Superior temporal gyrus (tissue), 1 donor: ENCODE measurements around the gene FAM136A.
"Not testable (repeated sequence)": the region's sequence is repeated elsewhere in the genome, so short reads cannot be mapped to it uniquely, and the experiment has no call there.

Experiments used
- DNase-seq: peaks from one replicate; pipeline ENCODE4 v3.0.0-alpha.2; 2016; ENCODE audit errors: extremely low spot score

Gene FAM136A

DNA sequence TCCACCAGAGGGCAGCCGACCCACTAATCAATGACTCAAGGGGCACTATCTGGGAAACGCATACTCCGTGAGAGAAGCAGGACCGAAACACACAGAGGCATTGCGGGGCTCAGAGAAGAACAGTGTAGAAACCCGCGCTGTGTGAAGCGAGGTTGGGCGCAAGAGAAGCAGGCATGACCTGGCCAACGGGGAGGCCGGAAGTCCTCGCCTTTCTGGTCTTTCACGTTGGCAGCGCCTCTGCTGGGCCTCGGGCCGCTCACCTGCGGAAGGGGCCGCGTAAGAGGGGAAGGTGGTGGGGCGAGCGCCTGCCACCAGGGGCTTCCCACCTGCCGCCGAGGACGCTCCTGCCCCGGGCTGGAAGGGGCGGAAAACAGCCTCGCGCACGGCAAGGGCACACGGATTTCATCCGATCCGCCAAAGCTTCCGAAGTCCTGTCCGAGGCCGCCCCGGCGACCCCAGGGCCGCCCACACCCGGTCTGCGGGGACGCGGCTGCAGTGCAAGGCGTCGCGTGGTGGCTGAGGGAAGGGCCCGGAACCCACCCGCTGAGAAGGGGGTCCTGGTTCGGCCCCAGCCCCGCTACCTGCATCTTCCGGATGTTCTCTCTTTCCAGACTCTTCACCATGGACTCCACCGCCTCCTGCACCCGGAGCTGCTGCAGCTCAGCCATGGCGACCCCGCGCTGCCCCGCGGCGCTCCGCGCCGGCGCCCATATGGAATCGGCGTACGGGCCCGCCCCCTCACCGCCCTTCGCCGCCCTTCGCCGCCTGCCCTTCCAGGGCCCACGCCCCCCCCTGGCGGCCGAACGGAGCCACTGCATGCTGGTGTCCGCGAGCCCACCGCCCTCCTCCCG is at the start of gene FAM136A:
Gene FAM136A (minus strand): TSS at position 724 of the 851 bp plus-strand sequence. CDS start 56 bp downstream, at position 668.
- DNase-seq, result peak; percentile 73

- DNase-seq, result no peak
Measured at GRCh38 chr2:70349921-70350685, 48.2 kb upstream of the FAM136A start.

DNA sequence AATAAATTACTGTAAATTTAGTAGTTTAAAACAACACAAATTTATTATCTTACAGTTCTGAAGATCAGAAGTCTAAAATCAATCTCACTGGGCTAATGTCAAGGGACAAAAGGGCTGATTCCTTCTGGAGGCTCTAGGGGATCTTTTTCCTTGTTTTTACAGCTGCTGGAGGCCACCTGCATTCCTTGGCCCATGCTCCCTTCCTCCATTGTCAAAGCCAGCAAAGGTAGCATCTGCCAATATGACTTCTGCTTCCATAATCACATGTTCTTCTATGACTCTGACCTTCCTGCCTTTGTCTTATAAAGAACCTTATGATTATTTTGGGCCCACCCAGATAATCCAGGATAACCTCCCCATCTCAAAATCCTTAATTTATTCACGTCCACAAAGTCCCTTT is 46.0 kb upstream of the FAM136A start:
- no peak for DNase-seq

DNA sequence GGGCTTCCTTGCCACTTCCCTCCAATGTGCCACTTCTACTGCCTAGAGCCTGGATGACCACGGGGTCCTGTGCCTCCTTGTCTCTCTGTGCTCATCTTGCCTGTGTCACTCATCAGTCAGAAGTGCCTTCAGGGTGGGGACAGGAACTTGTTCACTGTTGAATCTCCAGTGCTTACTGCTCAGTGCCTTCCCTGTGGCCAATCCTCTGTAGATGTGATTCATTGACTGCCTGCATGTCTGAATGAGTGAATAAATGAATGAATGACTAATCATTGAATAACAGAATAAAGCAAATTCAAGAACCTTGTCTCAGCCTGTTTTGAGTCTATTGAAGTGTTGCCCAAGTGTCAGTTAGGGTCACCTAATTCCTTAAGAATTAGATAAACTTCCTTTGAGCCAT is 42.3 kb upstream of the FAM136A start:
- no peak for DNase-seq

DNA sequence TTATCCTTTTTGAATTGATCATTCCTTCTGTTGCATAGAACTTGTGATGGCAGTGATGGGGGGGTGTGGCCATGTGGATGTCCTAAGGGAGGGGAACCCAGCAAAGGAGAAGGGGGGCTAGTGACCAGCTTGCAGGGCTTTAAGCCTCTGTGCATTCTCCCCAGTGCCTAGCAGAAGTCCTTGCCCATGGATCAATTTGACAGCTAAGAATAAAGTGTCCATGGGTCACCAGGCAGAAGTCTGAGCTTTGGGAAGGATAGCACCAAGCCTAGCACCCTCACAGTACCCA is 39.6 kb upstream of the FAM136A start:
- no peak for DNase-seq

GRCh38 chr2:70340761-70341476 is 39.1 kb upstream of the FAM136A start:
- peak; percentile 82 for DNase-seq

- no peak for DNase-seq
Measured at GRCh38 chr2:70340075-70340474, 38.2 kb upstream of the FAM136A start.

DNA sequence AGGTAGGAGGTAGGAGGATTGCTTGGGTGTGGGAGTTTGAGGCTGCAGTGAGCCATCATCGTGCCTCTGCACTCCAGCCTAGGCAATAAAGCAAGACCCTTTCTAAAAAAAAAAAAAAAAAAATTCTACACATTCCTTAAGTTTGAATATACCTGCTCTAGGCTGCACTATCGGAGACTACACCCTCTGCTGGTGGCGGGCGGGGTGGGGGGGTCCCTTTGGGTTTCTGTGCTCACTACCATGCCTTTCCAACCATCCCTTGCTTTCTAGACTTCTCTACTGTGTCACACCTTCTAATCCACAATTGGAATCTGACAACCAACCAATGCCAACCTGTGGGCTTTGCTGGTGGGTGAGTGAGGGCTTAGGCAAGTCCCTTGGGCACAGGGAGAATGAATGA is 34.7 kb upstream of the FAM136A start:
- DNase-seq, result no peak

GRCh38 chr2:70331012-70331411 is 29.1 kb upstream of the FAM136A start:
- no peak for DNase-seq

- DNase-seq, result no peak
Measured at GRCh38 chr2:70330476-70330875, 28.6 kb upstream of the FAM136A start.

DNA sequence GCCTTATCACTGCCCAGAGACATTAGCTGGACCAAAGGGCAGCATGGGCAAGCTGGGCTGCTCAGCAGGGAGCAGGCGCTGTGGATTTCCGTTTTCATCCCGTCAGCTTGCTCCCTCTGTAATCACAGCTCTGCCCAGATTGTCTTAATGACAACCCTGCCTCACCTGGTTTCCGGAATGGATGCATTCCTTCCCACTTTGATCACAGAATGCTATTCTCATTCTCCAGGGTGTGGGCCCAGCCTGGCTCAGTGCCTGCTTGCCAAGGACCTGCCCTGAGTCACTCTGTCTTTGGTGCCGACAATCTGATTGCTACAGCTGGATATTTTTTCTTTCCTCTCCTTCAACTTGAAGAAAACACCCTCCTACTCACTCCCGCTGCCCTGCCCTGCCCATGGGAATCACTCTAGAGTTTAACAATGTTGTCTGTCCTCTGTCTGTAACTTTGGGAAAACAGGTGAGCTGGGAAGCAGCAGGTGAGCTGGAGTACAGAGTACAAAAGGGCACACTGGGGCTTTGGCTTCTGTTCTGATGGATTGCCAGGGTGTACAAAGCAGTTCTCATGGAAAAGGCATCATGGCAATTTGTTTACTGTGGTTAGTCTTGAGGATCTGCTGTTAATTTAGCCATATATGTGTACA is 27.2 kb upstream of the FAM136A start:
- DNase-seq, result no peak

DNA sequence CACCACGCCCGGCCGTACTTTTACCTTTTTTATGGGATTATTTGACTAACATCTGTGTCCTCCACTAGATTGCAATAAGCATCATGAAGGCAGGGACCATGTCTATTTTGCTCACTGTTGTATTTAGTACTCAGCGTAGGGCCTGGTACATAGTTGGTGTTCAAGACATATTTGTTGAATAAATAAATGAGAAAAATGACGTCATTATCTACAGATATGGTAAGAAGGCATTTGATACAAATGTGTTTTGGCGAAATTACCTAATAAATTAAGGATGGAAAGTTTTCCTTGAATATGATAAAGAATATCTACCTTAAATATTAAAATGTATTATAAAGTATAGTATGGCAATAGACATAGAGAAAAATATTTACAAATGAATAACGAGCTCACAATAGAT is 24.0 kb upstream of the FAM136A start:
- DNase-seq, result no peak

GRCh38 chr2:70322518-70322917 is 20.7 kb upstream of the FAM136A start:
- no peak for DNase-seq

DNA sequence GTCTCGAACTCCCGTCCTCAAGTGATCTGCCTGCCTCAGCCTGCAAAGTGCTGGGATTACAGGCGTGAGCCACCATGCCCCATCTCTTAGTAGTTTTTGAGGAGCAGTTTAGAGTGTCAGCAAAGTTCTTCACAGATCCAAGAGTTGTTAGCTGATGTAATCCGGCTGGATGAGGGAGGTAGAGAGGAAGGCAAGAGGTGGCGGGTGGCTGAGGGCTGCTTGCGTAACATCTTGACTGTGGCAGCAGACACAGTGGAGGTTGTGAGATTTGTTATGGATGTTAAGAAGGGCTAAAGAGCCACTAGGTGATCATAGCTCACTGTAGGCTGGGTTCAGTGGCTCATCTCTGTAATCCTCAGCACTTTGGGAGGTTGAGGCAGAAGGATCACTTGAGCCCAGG is 19.5 kb upstream of the FAM136A start:
- DNase-seq, result no peak

DNA sequence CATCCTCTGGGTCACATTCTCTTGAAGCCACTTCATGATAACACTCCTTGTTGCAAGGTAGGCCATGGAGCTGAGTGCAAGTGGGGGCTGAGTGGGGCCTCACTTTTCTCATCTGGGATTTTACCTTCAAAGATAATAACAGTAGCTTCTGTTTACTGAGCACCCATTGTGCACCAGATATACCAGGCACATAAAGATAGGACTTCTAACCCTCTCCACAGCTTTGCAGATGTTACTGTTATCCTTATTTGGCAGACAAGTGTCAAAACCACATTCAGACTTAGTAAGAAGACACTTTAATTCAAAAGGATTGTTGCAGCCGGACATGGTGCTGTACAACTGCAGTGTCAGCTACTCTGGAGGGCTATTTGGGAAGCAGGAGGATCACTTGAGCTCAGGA is 12.8 kb upstream of the FAM136A start:
- DNase-seq, result no peak

GRCh38 chr2:70312560-70312959 is 10.7 kb upstream of the FAM136A start:
- no peak for DNase-seq

DNA sequence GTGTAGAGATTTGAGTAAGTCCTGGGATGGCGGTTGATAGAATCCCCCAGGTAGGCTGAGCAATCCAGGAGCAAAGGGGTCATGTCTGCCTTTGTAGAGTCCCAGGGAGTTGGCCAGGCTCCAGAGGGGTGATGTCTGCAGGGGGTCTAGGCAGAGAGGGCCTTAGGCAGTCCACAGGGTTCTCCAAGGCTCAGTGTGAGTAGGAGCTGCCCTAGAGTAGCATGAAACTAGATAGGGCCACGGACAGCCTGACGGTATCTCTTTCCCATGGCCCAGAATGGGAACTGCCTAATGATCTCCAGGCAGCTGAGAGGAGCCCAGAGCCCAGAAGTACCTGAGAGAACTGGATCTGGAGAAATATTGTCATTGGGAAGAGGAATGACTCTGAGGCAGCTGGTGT is 9.0 kb upstream of the FAM136A start:
- DNase-seq, result no peak

GRCh38 chr2:70305531-70305930 is 3.7 kb upstream of the FAM136A start:
- DNase-seq, result no peak

DNA sequence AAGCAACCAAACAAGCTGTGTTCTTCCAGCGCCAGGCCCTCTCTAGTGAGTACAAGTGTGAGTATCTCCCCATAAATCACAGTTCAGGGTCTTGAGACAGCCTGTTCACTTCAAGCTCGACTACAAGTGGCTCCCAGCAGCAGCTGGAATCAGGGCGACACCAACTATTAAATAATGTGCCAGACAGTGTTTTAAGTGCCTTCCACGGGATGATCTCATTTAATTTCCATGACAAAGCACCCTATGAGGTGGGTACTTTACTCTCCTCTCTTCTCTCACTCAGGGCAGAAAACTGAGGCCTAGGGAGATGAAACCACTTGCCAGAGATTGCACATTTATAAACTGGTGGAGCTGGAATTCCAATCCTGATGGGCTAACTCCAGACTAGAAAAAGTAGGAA is 2.6 kb upstream of the FAM136A start:
- DNase-seq, result no peak

DNA sequence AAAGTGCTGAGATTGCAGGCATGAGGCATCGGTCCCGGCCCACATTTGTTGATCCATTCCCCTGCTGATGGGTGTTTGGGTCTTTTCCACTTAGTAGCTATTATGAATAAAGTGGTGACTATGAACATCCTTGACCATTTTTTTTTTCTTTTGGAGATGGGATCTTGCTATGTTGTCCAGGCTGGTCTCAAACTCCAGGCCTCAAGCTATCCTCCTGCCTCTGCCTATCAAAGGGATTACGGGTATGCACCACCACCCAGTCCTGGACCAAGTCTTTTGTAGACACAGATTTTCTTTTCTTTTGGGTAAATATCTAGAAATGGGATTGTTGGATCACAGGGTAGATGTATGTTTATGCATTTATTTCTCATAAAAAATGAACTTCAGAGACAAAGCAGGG is 1.3 kb upstream of the FAM136A start:
- DNase-seq, result no peak

DNA sequence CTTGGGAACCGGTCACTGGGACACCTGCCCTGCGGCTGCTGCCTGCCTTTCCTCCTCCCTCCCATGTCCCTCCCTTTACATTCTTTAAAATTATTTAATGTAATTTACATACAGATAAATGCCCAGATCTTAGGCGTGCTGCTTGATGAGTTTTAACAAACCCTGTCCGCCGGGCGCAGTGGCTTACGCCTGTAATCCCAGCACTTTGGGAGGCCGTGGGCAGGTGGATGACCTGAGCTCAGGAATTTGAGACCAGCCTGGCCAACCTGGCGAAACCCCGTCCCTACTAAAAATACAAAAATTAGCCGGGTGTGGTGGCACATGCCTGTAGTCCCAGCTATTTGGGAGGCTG is 304 bp upstream of the FAM136A start:
- DNase-seq, result not testable (repeated sequence)

DNA sequence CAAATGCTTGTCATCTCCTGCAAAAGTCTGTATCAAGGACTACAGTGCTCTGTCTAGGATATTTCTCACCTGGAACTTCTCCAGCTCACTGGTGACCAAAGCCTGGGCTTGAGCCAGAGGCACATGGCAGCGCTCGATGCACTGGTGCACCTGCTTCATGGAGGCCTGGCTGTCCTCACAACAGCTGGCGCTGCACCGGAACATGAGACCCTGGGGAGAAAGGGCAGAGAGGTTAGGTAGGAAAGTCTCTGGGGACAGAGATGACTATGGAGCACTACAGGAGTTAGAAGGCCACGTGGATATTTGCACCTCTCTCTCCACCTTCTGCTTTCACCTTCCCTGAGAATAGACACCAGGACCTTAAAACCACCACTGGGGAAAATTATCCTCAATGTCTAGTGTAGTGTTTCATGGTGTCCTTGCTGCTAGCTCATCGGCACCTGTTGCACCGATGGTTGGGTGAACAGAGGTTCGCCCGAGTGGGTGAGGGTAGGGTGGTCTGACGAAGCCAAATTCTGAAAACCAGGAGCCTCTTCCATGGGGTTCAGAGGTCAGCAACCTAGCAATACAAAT is 1.0 kb downstream of the FAM136A start:
- DNase-seq, result no peak
